ENCODE data around the gene RNF19B.

DNA sequence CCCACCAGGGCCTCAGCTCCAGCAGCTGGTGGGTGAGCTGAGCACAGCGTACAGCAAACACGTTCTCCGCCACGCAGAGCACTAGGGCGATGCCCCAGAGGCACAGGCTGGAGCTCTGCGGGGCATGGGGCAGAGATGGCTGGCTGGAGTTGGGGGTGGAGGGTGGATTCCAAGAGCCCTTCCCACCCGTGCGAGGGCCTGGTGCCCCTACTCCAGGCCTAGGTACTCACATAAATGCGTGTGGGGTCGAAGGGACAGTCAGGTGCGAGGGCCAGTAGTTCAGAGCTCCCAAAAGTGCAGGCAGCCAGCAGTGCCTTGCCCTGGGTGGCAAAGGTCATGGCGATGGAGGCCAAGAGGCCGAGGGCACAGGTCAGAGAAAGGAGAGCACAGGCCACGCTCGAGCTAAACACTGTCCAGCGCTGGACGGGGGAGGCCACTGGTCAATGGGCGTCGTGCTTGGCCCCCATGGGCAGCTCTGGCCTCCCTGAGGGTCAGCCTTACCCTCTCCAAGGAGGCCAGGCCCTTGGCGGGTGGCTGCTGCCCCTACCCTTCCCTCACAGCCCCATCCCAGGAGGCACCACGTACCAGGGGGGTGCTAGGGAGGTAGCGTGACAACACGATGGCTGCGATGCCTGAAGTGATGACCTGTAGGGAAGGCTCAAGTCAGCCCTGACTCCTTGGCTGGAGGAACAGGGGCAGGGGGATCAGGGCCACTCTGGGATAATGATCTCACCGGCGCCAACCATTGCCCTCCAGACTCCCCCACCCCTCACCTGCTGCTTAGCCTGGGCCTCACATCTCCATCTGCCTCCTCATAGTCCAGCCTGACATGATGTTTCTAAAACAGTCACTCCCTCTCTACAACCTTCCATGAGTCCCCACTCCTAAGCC, 69.0 kb downstream of the RNF19B start:
- TF ChIP-seq, protein P1, sequence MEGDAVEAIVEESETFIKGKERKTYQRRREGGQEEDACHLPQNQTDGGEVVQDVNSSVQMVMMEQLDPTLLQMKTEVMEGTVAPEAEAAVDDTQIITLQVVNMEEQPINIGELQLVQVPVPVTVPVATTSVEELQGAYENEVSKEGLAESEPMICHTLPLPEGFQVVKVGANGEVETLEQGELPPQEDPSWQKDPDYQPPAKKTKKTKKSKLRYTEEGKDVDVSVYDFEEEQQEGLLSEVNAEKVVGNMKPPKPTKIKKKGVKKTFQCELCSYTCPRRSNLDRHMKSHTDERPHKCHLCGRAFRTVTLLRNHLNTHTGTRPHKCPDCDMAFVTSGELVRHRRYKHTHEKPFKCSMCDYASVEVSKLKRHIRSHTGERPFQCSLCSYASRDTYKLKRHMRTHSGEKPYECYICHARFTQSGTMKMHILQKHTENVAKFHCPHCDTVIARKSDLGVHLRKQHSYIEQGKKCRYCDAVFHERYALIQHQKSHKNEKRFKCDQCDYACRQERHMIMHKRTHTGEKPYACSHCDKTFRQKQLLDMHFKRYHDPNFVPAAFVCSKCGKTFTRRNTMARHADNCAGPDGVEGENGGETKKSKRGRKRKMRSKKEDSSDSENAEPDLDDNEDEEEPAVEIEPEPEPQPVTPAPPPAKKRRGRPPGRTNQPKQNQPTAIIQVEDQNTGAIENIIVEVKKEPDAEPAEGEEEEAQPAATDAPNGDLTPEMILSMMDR (CRISPR knock-in tag; IDR thresholded peaks at IDR 0.05), result no peak
- TF ChIP-seq TCF7 (IDR thresholded peaks at IDR 0.05; ENCODE audit: low read depth), result no peak
- TF ChIP-seq, protein P2, sequence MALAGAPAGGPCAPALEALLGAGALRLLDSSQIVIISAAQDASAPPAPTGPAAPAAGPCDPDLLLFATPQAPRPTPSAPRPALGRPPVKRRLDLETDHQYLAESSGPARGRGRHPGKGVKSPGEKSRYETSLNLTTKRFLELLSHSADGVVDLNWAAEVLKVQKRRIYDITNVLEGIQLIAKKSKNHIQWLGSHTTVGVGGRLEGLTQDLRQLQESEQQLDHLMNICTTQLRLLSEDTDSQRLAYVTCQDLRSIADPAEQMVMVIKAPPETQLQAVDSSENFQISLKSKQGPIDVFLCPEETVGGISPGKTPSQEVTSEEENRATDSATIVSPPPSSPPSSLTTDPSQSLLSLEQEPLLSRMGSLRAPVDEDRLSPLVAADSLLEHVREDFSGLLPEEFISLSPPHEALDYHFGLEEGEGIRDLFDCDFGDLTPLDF (CRISPR knock-in tag; IDR thresholded peaks at IDR 0.05), result no peak
